Panc1 (cell line): ENCODE data around the gene CTSA.

Experiments
- CTCF ChIP-seq: fragments of 450-650 bp; IDR thresholded peaks from 2 replicates; pipeline ENCODE4 v1.5.1; 2017; ENCODE audit warnings: mild to moderate bottlenecking
- POLR2AphosphoS5 ChIP-seq: IDR thresholded peaks from 2 replicates; pipeline ENCODE4 v1.6.1; 2012; ENCODE audit warnings: mild to moderate bottlenecking, low read depth, low read length, moderate library complexity
- REST ChIP-seq, 2 experiments: IDR thresholded peaks; 2 replicates each; pipeline ENCODE4 v1.6.1; 2011 to 2012; ENCODE audit warnings: low read depth in 2 of 2, control low read depth in 1 of 2, low read length in 1 of 2, mild to moderate bottlenecking in 1 of 2, moderate library complexity in 1 of 2; ENCODE audit not compliant: insufficient read depth in 1 of 2
- SIN3A ChIP-seq: IDR thresholded peaks from 2 replicates; pipeline ENCODE4 v1.6.1; 2012; ENCODE audit warnings: low read depth, mild to moderate bottlenecking, low read length, moderate library complexity, borderline replicate concordance; ENCODE audit not compliant: insufficient read depth

GRCh38 chr20:45882469-45883099 lies 8.6 kb upstream of the CTSA start:
- no peak for TF ChIP-seq CTCF
- TF ChIP-seq SIN3A, result no peak
- TF ChIP-seq POLR2AphosphoS5, result no peak
- TF ChIP-seq REST (IDR thresholded peaks at IDR 0.05; ENCODE audit: insufficient read depth in 1 of 2, low read depth in 2 of 2, low read length in 1 of 2), result 0 out of 4 replicates have a peak, but pooled peaks of 1 of the 2 experiments have one; percentile 47
